ENCODE measurements around the gene DNAH6. TPM values are rescaled to one million over a fixed set of nuclear protein-coding genes. Genes with fewer than 3 reads are reported as not detected.

Gene DNAH6
- polyA plus RNA-seq, 1 donor (not counting 4 experiments of a cell fraction or from before 2014, with no cell fraction given): 0.05 TPM

DNA sequence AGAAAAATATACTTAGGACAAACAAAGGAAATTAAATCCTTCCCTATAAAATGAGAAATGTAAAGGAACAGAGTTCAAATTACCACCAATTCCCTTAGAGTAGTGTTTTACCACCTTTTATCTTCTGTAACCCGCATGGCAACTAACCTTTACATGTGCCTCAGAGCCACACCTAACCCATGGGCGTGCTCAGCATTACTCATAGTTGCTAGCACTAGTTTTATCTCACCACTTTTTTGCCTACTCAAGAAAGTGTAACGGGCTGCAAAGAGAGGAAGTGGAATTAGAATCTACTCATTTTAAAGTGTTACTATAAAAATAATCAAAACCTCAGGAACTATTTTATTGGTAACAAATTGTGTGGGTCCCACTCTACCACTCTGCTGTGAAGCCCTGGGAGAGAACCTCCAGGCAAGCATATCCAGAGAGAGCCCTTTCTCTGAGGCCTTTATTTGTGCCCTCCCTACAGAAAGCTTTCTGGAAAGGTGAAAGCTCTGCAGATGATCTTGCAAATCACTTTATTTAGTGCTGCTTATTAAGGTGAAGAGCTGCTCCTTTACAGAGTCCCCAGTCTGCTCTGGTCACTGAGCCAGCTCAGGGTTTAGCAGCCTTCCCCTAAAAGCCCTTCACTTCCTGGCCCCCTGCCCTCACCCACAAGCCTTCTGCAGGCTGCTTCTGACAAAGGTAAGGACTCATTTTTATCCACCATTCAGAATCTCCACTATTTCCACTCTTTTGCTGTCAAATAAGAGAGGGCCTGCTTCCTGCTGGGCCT lies 265.8 kb downstream of the DNAH6 start:
- Histone ChIP-seq H3K4me3 (ENCODE audit: control insufficient read depth in 2 of 3, extremely low read depth in 1 of 3, insufficient read depth in 2 of 3, low read depth in 1 of 3, low read length in 3 of 3) (no peak overlapping the region), H3K36me3 (ENCODE audit: control insufficient read depth in 2 of 2, extremely low read depth in 1 of 2, insufficient read depth in 2 of 2, low read length in 2 of 2) (no peaks in the 10 kb centered on the region), H3K79me2 (ENCODE audit: control insufficient read depth, insufficient read depth, low read length) (no peaks in the 10 kb centered on the region), H3K27me3 (ENCODE audit: control insufficient read depth, extremely low read depth, insufficient read depth, low read length) (no peaks in the 10 kb centered on the region), H3K9me3 (ENCODE audit: control insufficient read depth, low read depth, low read length) (no peaks in the 10 kb centered on the region), H4K20me1 (ENCODE audit: control insufficient read depth, extremely low read depth, insufficient read depth, low read length) (no peaks in the 10 kb centered on the region), H3K9ac (ENCODE audit: control insufficient read depth, extremely low read depth, insufficient read depth, low read length) (no peak overlapping the region), H2AFZ (ENCODE audit: control insufficient read depth, low read length) (no peak overlapping the region), H3K4me2 (ENCODE audit: control insufficient read depth, extremely low read depth, insufficient read depth, low read depth, low read length) (peak overlapping the region; percentile 13), H3K27ac (ENCODE audit: control insufficient read depth, insufficient read depth, low read length) (peak overlapping the region; percentile 18), H3K9me1 (ENCODE audit: control insufficient read depth, extremely low read depth, insufficient read depth, low read length) (no peaks in the 10 kb centered on the region), H3K4me1 (ENCODE audit: control insufficient read depth, extremely low read depth, insufficient read depth, low read length) (peaks cover 10% of the 10 kb centered on the region)
- dilution Hi-C loops (cut with MboI; ENCODE audit: extremely low pct_ligation_motif_present, low sequenced_read_pairs): no loop called here
- DNase-seq (ENCODE audit: low read depth, low spot score): no peak
- TF ChIP-seq EZH2 (IDR thresholded peaks at IDR 0.05; ENCODE audit: low read length): no peak
- no peak for TF ChIP-seq CTCF (optimal IDR thresholded peaks at IDR 0.05 in 1 of 3, IDR thresholded peaks at IDR 0.05 in 1 of 3, conservative IDR thresholded peaks at IDR 0.05 in 1 of 3; ENCODE audit: extremely low read depth in 1 of 3, insufficient read depth in 2 of 3, low read length in 3 of 3)
- FAIRE-seq: peak; percentile 59

DNA sequence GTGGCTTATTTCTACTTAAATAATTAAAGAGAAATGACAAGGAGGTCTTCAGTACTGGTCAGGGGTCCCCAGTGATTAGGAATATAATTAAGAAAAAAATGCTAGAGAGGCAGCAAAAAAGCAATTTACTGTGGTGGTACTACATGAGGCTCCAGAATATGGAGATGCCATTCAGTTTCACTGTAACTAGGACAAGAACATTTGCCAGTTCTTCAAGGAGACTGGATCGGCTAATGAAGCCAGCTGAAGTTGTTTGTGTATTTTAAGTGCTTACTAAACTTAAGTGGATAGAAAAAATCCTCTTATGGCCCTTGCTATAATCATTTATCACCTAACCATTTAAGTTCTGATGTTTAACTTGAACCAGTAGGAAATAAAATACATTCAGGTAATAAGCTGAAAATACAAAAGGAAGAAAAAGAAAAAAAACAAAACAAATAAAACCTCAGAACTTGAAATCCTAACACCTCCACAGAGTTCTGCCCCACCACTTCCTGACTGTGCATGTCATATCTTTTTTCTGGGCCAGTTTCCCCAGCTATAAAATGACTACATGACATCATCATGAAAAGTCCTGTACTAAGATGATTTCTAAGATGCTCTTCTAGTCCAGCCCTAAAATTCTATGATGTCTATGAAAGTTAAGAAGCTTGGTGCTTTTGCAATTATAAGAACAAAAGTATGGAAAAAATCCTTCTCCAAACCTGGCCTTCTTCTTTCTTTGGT lies 266.6 kb downstream of the DNAH6 start:
- dilution Hi-C loops (cut with MboI; ENCODE audit: extremely low pct_ligation_motif_present, low sequenced_read_pairs): no loop called here
- no peaks in the 10 kb centered on the region for H3K27me3 ChIP-seq (ENCODE audit: control insufficient read depth, extremely low read depth, insufficient read depth, low read length)
- FAIRE-seq: no peak

More for the DNA sequence above, 266.6 kb downstream of the DNAH6 start:
- TF ChIP-seq EZH2 (IDR thresholded peaks at IDR 0.05; ENCODE audit: low read length): no peak
- Histone ChIP-seq H2AFZ (ENCODE audit: control insufficient read depth, low read length) (no peak overlapping the region), H3K36me3 (ENCODE audit: control insufficient read depth in 2 of 2, extremely low read depth in 1 of 2, insufficient read depth in 2 of 2, low read length in 2 of 2) (no peaks in the 10 kb centered on the region), H3K27ac (ENCODE audit: control insufficient read depth, insufficient read depth, low read length) (no peak overlapping the region), H4K20me1 (ENCODE audit: control insufficient read depth, extremely low read depth, insufficient read depth, low read length) (no peaks in the 10 kb centered on the region), H3K9me3 (ENCODE audit: control insufficient read depth, low read depth, low read length) (no peaks in the 10 kb centered on the region), H3K4me1 (ENCODE audit: control insufficient read depth, extremely low read depth, insufficient read depth, low read length) (peaks cover 10% of the 10 kb centered on the region), H3K4me3 (ENCODE audit: control insufficient read depth in 2 of 3, extremely low read depth in 1 of 3, insufficient read depth in 2 of 3, low read depth in 1 of 3, low read length in 3 of 3) (no peak overlapping the region), H3K4me2 (ENCODE audit: control insufficient read depth, extremely low read depth, insufficient read depth, low read depth, low read length) (no peak overlapping the region), H3K79me2 (ENCODE audit: control insufficient read depth, insufficient read depth, low read length) (no peaks in the 10 kb centered on the region), H3K9me1 (ENCODE audit: control insufficient read depth, extremely low read depth, insufficient read depth, low read length) (no peaks in the 10 kb centered on the region), H3K9ac (ENCODE audit: control insufficient read depth, extremely low read depth, insufficient read depth, low read length) (no peak overlapping the region)
- DNase-seq (ENCODE audit: low read depth, low spot score): no peak
